Subcutaneous adipose tissue (tissue), 4 donors: ENCODE data around the gene LAMTOR5. TPM values are rescaled to one million over a fixed set of nuclear protein-coding genes. Genes with fewer than 3 reads are reported as not detected.

Experiments used
- CTCF ChIP-seq: fragments of 450-650 bp; IDR thresholded peaks from one replicate; pipeline ENCODE4 v1.5.1; 2016; ENCODE audit warnings: low read depth, mild to moderate bottlenecking, control low read depth, antibody characterized with exemption, moderate library complexity
- total RNA-seq, 4 donors: library from RNA; depleted of rRNA; stranded (reverse); fragments of >200 nt; gene quantifications; one replicate each; pipeline ENCODE4 v1.1.0, GENCODE V29; 2016

Gene LAMTOR5
- total RNA-seq, 4 donors from 2014 or later: 69.5 to 175 (median 123) TPM

GRCh38 chr1:110425612-110426152 is 18.2 kb upstream of the LAMTOR5 start:
- no peak for TF ChIP-seq CTCF

GRCh38 chr1:110424699-110425611 is 17.5 kb upstream of the LAMTOR5 start:
- no peak for TF ChIP-seq CTCF

- no peak for TF ChIP-seq CTCF
These were observed 13.6 kb upstream of the LAMTOR5 start for GRCh38 chr1:110420874-110421793.

GRCh38 chr1:110420023-110420662 is 12.6 kb upstream of the LAMTOR5 start:
- no peak for TF ChIP-seq CTCF

GRCh38 chr1:110418729-110419128 is 11.2 kb upstream of the LAMTOR5 start:
- no peak for TF ChIP-seq CTCF

GRCh38 chr1:110412576-110412975 is 5.1 kb upstream of the LAMTOR5 start:
- no peak for TF ChIP-seq CTCF
